ENCODE measurements around the gene RTN1.

The RTN1 gene

DNA sequence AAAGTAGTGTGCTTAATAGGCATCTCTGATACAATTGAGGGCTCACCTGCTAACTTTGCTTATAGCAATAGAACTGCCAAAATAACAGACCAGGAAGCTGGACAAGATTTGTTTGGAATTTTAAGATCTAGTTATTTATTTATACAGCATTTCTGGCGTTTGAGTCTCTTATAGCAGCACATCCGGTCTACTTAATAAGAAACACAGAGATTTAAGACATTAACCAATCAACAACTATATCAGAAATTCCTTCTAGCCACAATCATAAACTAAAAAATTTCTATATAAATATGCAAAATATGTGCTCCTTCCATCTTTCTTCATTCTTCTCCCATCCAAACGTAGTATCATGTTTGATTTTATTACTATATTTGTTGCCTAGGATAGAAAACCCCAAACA lies 2.6 kb downstream of the RTN1 start:
- Histone ChIP-seq H3K27ac (replicated peaks; ENCODE audit: low read length) (no peak overlapping the region), H2BK15ac (ENCODE audit: low read length) (no peak overlapping the region), H3K23ac (ENCODE audit: low read depth, low read length, poor library complexity) (no peak overlapping the region), H3K9ac (ENCODE audit: low read depth, low read length, poor library complexity) (no peak overlapping the region), H3K36me3 (replicated peaks in 1 of 2; ENCODE audit: control insufficient read depth in 2 of 2, insufficient read depth in 2 of 2, low read length in 2 of 2) (no peaks in the 10 kb centered on the region), H3K14ac (ENCODE audit: low read length) (no peak overlapping the region), H3K4me1 (ENCODE audit: control insufficient read depth in 2 of 2, insufficient read depth in 1 of 2, low read depth in 1 of 2, low read length in 2 of 2) (peaks cover 3 to 4% of the 10 kb centered on the region in 2 donors), H4K91ac (ENCODE audit: low read depth, low read length, poor library complexity) (no peak overlapping the region), H3K79me1 (ENCODE audit: low read depth, low read length) (no peaks in the 10 kb centered on the region), H3K18ac (ENCODE audit: low read length) (no peak overlapping the region), H2BK5ac (ENCODE audit: low read length) (no peak overlapping the region), H3K4me2 (ENCODE audit: insufficient read depth, low read length, poor library complexity, severe bottlenecking) (no peak overlapping the region), H3K4me3 (ENCODE audit: low read length in 2 of 2) (no peak overlapping the region), H2AK5ac (ENCODE audit: low read depth, low read length) (no peak overlapping the region), H4K8ac (ENCODE audit: low read depth, low read length) (no peak overlapping the region), H2AFZ (ENCODE audit: low read length) (no peak overlapping the region), H3K4ac (ENCODE audit: low read length) (no peak overlapping the region), H2BK12ac (ENCODE audit: low read length) (no peak overlapping the region), H2BK120ac (ENCODE audit: low read depth, low read length) (no peak overlapping the region), H3K9me3 (replicated peaks in 1 of 2; ENCODE audit: control insufficient read depth in 2 of 2, insufficient read depth in 1 of 2, low read depth in 1 of 2, low read length in 2 of 2) (no peaks in the 10 kb centered on the region), H3K27me3 (ENCODE audit: control insufficient read depth in 3 of 3, insufficient read depth in 3 of 3, low read depth in 1 of 3, low read length in 3 of 3) (peaks cover 0 to 73% (median 9%) of the 10 kb centered on the region in 3 experiments)
- WGBS, 2 donors (ENCODE audit: extremely low coverage in 2 of 2, insufficient read length in 2 of 2, insufficient replicate concordance in 1 of 2), result no CpG with 5 or more reads among the region's 3 CpGs
- DNase-seq (ENCODE audit: low spot score), result no peak

DNA sequence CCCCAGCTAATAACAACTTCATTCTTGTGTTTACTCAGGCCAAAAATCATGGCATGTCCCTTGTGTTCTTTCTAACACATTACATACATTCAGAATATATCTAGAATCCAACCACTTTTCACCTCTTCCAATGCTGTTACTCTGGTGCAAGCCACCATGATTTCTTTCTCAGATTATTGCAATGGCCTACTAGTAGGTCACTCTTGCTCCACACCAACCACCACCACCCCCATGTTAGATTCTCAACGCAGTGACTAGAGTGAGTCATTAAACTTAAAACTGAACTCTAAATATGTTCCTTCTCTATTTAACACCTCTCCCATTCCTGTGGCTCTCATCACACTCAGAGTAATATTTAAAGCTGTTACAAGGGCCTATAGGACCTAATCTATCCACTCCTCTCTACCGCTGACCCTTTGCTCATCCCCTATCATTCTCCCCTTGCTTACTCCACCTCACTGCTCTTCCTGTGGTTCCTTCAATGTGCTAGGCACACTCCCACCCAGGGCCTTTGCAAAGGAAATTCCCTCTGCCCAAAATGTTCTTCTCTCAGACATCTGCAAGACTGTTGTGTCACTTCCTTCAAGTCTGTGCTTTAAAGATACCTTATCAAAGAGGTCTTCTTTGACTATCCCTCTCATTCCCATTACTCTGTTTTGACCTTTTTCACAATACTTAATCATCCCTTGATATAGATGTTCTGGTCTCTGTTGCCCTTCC lies 6.6 kb downstream of the RTN1 start:
- Histone ChIP-seq H3K23ac (ENCODE audit: low read depth, low read length, poor library complexity) (no peak overlapping the region), H3K4me1 (ENCODE audit: control insufficient read depth in 2 of 2, insufficient read depth in 1 of 2, low read depth in 1 of 2, low read length in 2 of 2) (no peaks in the 10 kb centered on the region), H3K27me3 (ENCODE audit: control insufficient read depth in 3 of 3, insufficient read depth in 3 of 3, low read depth in 1 of 3, low read length in 3 of 3) (peaks cover 0 to 37% (median 0%) of the 10 kb centered on the region in 3 experiments), H4K91ac (ENCODE audit: low read depth, low read length, poor library complexity) (no peak overlapping the region), H3K14ac (ENCODE audit: low read length) (no peak overlapping the region), H3K4me2 (ENCODE audit: insufficient read depth, low read length, poor library complexity, severe bottlenecking) (no peak overlapping the region), H3K27ac (replicated peaks; ENCODE audit: low read length) (no peak overlapping the region), H4K8ac (ENCODE audit: low read depth, low read length) (no peak overlapping the region), H2BK120ac (ENCODE audit: low read depth, low read length) (no peak overlapping the region), H2BK5ac (ENCODE audit: low read length) (no peak overlapping the region), H3K4me3 (ENCODE audit: low read length in 2 of 2) (no peak overlapping the region), H3K18ac (ENCODE audit: low read length) (no peak overlapping the region), H3K9me3 (replicated peaks in 1 of 2; ENCODE audit: control insufficient read depth in 2 of 2, insufficient read depth in 1 of 2, low read depth in 1 of 2, low read length in 2 of 2) (peaks cover 0 to 1% of the 10 kb centered on the region in 2 donors), H2BK15ac (ENCODE audit: low read length) (no peak overlapping the region), H3K36me3 (replicated peaks in 1 of 2; ENCODE audit: control insufficient read depth in 2 of 2, insufficient read depth in 2 of 2, low read length in 2 of 2) (no peaks in the 10 kb centered on the region), H3K9ac (ENCODE audit: low read depth, low read length, poor library complexity) (no peak overlapping the region), H2AK5ac (ENCODE audit: low read depth, low read length) (no peak overlapping the region), H3K4ac (ENCODE audit: low read length) (no peak overlapping the region), H2BK12ac (ENCODE audit: low read length) (no peak overlapping the region), H3K79me1 (ENCODE audit: low read depth, low read length) (no peaks in the 10 kb centered on the region), H2AFZ (ENCODE audit: low read length) (no peak overlapping the region)
- WGBS, 2 donors (ENCODE audit: extremely low coverage in 2 of 2, insufficient read length in 2 of 2, insufficient replicate concordance in 1 of 2), result no CpG with 5 or more reads among the region's 2 CpGs
- DNase-seq (ENCODE audit: low spot score), result no peak

DNA sequence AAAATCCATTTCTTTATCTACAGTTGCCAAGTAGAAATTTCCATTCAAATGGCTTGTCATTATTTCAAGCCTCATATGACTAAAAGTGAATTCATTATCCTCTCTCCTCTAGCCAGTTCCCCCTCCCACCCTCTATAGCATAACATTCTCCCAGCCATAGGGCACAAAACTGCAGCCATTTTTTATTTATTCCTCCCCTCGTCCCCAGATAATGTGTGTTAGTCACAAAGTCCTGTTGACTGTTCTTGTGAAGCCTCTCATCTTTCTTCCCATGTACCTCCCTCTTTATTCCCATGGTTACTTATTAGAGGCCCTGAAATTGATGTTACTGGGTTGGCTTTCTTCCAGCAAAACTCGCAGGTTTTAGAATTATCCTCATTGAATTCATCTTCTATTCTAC lies 13.2 kb downstream of the RTN1 start:
- WGBS, 2 donors (ENCODE audit: extremely low coverage in 2 of 2, insufficient read length in 2 of 2, insufficient replicate concordance in 1 of 2), result no CpG with 5 or more reads among the region's 2 CpGs
- H3K27me3 ChIP-seq (ENCODE audit: control insufficient read depth in 3 of 3, insufficient read depth in 3 of 3, low read depth in 1 of 3, low read length in 3 of 3), result peaks cover 0 to 2% (median 0%) of the 10 kb centered on the region in 3 experiments
- no peak overlapping the region for H2BK120ac ChIP-seq (ENCODE audit: low read depth, low read length)
- no peak overlapping the region for H3K9ac ChIP-seq (ENCODE audit: low read depth, low read length, poor library complexity)
- no peak overlapping the region for H2BK5ac ChIP-seq (ENCODE audit: low read length)
- H3K4ac ChIP-seq (ENCODE audit: low read length), result no peak overlapping the region
- H3K23ac ChIP-seq (ENCODE audit: low read depth, low read length, poor library complexity), result no peak overlapping the region
- H3K9me3 ChIP-seq (replicated peaks in 1 of 2; ENCODE audit: control insufficient read depth in 2 of 2, insufficient read depth in 1 of 2, low read depth in 1 of 2, low read length in 2 of 2), result no peaks in the 10 kb centered on the region
- H3K79me1 ChIP-seq (ENCODE audit: low read depth, low read length), result no peaks in the 10 kb centered on the region
- no peak overlapping the region for H3K4me2 ChIP-seq (ENCODE audit: insufficient read depth, low read length, poor library complexity, severe bottlenecking)
- no peak overlapping the region for H3K18ac ChIP-seq (ENCODE audit: low read length)
- no peaks in the 10 kb centered on the region for H3K36me3 ChIP-seq (replicated peaks in 1 of 2; ENCODE audit: control insufficient read depth in 2 of 2, insufficient read depth in 2 of 2, low read length in 2 of 2)
- no peak overlapping the region for H4K8ac ChIP-seq (ENCODE audit: low read depth, low read length)
- H3K4me3 ChIP-seq (ENCODE audit: low read length in 2 of 2), result no peak overlapping the region
- H3K14ac ChIP-seq (ENCODE audit: low read length), result no peak overlapping the region
- H3K27ac ChIP-seq (replicated peaks; ENCODE audit: low read length), result no peak overlapping the region
- H3K4me1 ChIP-seq (ENCODE audit: control insufficient read depth in 2 of 2, insufficient read depth in 1 of 2, low read depth in 1 of 2, low read length in 2 of 2), result no peaks in the 10 kb centered on the region
- H2BK12ac ChIP-seq (ENCODE audit: low read length), result no peak overlapping the region
- H2BK15ac ChIP-seq (ENCODE audit: low read length), result no peak overlapping the region
- no peak overlapping the region for H4K91ac ChIP-seq (ENCODE audit: low read depth, low read length, poor library complexity)
- no peak overlapping the region for H2AK5ac ChIP-seq (ENCODE audit: low read depth, low read length)
- DNase-seq (ENCODE audit: low spot score), result no peak
- H2AFZ ChIP-seq (ENCODE audit: low read length), result no peak overlapping the region

- Histone ChIP-seq H3K27me3 (ENCODE audit: control insufficient read depth in 3 of 3, insufficient read depth in 3 of 3, low read depth in 1 of 3, low read length in 3 of 3) (peaks cover 0 to 2% (median 0%) of the 10 kb centered on the region in 3 experiments), H3K18ac (ENCODE audit: low read length) (no peak overlapping the region), H3K9me3 (replicated peaks in 1 of 2; ENCODE audit: control insufficient read depth in 2 of 2, insufficient read depth in 1 of 2, low read depth in 1 of 2, low read length in 2 of 2) (no peaks in the 10 kb centered on the region), H3K36me3 (replicated peaks in 1 of 2; ENCODE audit: control insufficient read depth in 2 of 2, insufficient read depth in 2 of 2, low read length in 2 of 2) (no peaks in the 10 kb centered on the region), H2AFZ (ENCODE audit: low read length) (no peak overlapping the region), H3K14ac (ENCODE audit: low read length) (no peak overlapping the region), H3K9ac (ENCODE audit: low read depth, low read length, poor library complexity) (no peak overlapping the region), H4K8ac (ENCODE audit: low read depth, low read length) (no peak overlapping the region), H3K4ac (ENCODE audit: low read length) (no peak overlapping the region), H4K91ac (ENCODE audit: low read depth, low read length, poor library complexity) (no peak overlapping the region), H3K4me3 (ENCODE audit: low read length in 2 of 2) (no peak overlapping the region), H2BK5ac (ENCODE audit: low read length) (no peak overlapping the region), H2BK120ac (ENCODE audit: low read depth, low read length) (no peak overlapping the region), H3K4me2 (ENCODE audit: insufficient read depth, low read length, poor library complexity, severe bottlenecking) (no peak overlapping the region), H2BK12ac (ENCODE audit: low read length) (no peak overlapping the region), H3K4me1 (ENCODE audit: control insufficient read depth in 2 of 2, insufficient read depth in 1 of 2, low read depth in 1 of 2, low read length in 2 of 2) (no peaks in the 10 kb centered on the region), H2BK15ac (ENCODE audit: low read length) (no peak overlapping the region), H3K79me1 (ENCODE audit: low read depth, low read length) (no peaks in the 10 kb centered on the region), H3K27ac (replicated peaks; ENCODE audit: low read length) (no peak overlapping the region), H2AK5ac (ENCODE audit: low read depth, low read length) (no peak overlapping the region), H3K23ac (ENCODE audit: low read depth, low read length, poor library complexity) (no peak overlapping the region)
- no peak for DNase-seq (ENCODE audit: low spot score)
- WGBS, 2 donors (ENCODE audit: extremely low coverage in 2 of 2, insufficient read length in 2 of 2, insufficient replicate concordance in 1 of 2), result no CpG with 5 or more reads among the region's 2 CpGs
Observed at GRCh38 chr14:59852350-59852749, 18.2 kb downstream of the RTN1 start.
